CD4-positive, alpha-beta T cell treated with Interleukin-17A for 1 hour (primary cell): ENCODE measurements around the gene RAB34.
A peak's percentile ranks its signal among the peaks of the same experiment; 100 is the strongest.
"Not testable (repeated sequence)": the region's sequence is repeated elsewhere in the genome, so short reads cannot be mapped to it uniquely, and the experiment has no call there.

Source experiments
- DNase-seq: peaks from one replicate; pipeline ENCODE4 v3.0.0-alpha.2; 2020

The RAB34 gene

GRCh38 chr17:28745786-28746411 lies 28.2 kb upstream of the RAB34 start:
- DNase-seq = no peak

- DNase-seq = peak; percentile 49
Observed at GRCh38 chr17:28744972-28745785, 27.5 kb upstream of the RAB34 start.

GRCh38 chr17:28744104-28744971 lies 26.7 kb upstream of the RAB34 start:
- peak; percentile 77 for DNase-seq

- peak; percentile 78 for DNase-seq
Observed at GRCh38 chr17:28743243-28744103, 25.8 kb upstream of the RAB34 start, which contains the start of gene TRAF4. Gene TRAF4 (plus strand): TSS chr17:28744011. CDS start chr17:28744113, 102 bp downstream.

- DNase-seq = peak; percentile 23
Observed at GRCh38 chr17:28741358-28742349, 24.0 kb upstream of the RAB34 start.

GRCh38 chr17:28740406-28741357 lies 23.0 kb upstream of the RAB34 start:
- DNase-seq = no peak

- peak; percentile 74 for DNase-seq
Observed at GRCh38 chr17:28738680-28739384, 21.2 kb upstream of the RAB34 start.

GRCh38 chr17:28737770-28738679 lies 20.4 kb upstream of the RAB34 start:
- DNase-seq = no peak

- DNase-seq = no peak
Observed at GRCh38 chr17:28737316-28737715, 19.6 kb upstream of the RAB34 start.

GRCh38 chr17:28735913-28736769 lies 18.5 kb upstream of the RAB34 start:
- DNase-seq = not testable (repeated sequence)

GRCh38 chr17:28735242-28735722 lies 17.6 kb upstream of the RAB34 start:
- DNase-seq = no peak

- DNase-seq = no peak
Observed at GRCh38 chr17:28734712-28735241, 17.1 kb upstream of the RAB34 start.

GRCh38 chr17:28733346-28733745 lies 15.7 kb upstream of the RAB34 start:
- DNase-seq = no peak

- DNase-seq = no peak
Observed at GRCh38 chr17:28729950-28730330, 12.3 kb upstream of the RAB34 start.

GRCh38 chr17:28728364-28729200 lies 10.9 kb upstream of the RAB34 start, which contains the start of gene NEK8:
Gene NEK8 (plus strand): TSS chr17:28728788. CDS start chr17:28728814, 26 bp downstream.
- peak; percentile 97 for DNase-seq
